Dendritic cell treated with granulocyte-macrophage colony-stimulating factor and Interleukin-4, amounts not matched to agents 40 ng/mL and 50 ng/mL, for 4 days (primary cell): ENCODE data around the gene ANKRD63.

Source experiments
- H3K27ac Mint-ChIP-seq: one replicate; pipeline ENCODE4 v1.8.0; 2022; ENCODE audit warnings: mild to moderate bottlenecking, mixed read lengths
- H3K27me3 Mint-ChIP-seq: one replicate; pipeline ENCODE4 v1.8.0; 2022; ENCODE audit warnings: mild to moderate bottlenecking, mixed read lengths
- H3K36me3 Mint-ChIP-seq: one replicate; pipeline ENCODE4 v1.8.0; 2022; ENCODE audit warnings: low read depth, mixed read lengths
- H3K4me1 Mint-ChIP-seq: one replicate; pipeline ENCODE4 v1.8.0; 2022; ENCODE audit warnings: low read depth, mixed read lengths
- H3K4me3 Mint-ChIP-seq: one replicate; pipeline ENCODE4 v1.8.0; 2022; ENCODE audit warnings: mild to moderate bottlenecking, moderate library complexity, mixed read lengths
- H3K9me3 Mint-ChIP-seq: one replicate; pipeline ENCODE4 v1.8.0; 2022; ENCODE audit warnings: mixed read lengths
- intact Hi-C: fragments of 100-400 bp; cut with micrococcal nuclease; formaldehyde crosslinking; loops from one replicate; pipeline ENCODE4 v1.15.0; 2022

The ANKRD63 gene

GRCh38 chr15:40285151-40285550, 2.3 kb upstream of the ANKRD63 start:
- Mint-ChIP-seq H3K36me3 (peaks cover 71% of the 10 kb centered on the region), H3K4me1 (peaks cover 74% of the 10 kb centered on the region), H3K4me3 (peak overlapping the region; percentile 45), H3K27ac (peak overlapping the region; percentile 91), H3K9me3 (no peaks in the 10 kb centered on the region), H3K27me3 (peaks cover 29% of the 10 kb centered on the region)
- intact Hi-C loops = loop anchor here (2.0 to 10.0 kb wide), 3 partner anchors 22 to 140 kb away; partner anchors contain the start of gene PLCB2

DNA sequence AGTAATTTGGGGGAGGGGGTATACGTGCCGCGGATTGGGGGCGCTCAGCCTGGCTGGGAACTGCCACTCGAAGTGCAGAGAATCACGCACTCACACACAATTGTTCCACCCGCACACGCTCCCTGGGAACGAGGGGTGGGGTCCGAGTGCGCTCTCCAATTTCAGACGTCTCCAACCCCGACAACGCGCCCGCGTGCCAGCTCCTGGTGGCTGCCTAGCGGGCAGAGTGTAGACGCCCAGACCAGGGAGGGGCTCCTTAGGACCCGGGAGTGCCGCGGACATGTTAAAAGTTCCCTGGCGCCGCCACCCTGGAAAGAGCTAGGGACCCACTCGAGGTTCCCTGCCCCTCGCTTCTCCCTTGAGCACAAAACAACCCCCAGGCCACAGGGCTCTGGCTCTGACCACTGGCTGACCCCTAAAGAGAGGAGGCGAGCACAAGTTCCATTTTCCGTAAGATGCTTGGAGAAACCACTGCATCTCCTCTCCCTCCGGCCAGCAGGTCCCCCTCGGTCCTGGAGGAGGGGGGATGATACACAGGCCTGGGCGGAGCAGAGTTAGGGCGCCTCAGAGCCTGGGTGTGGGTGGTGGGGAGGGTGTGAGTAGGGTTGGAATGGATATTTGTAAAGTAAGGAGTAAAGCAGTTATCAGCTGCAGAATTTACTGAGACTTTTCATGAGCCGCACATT, 894 bp upstream of the ANKRD63 start:
- peak overlapping the region; percentile 91 for H3K27ac Mint-ChIP-seq

GRCh38 chr15:40282147-40282868, 556 bp downstream of the ANKRD63 start:
- peaks cover 42% of the 10 kb centered on the region for H3K27me3 Mint-ChIP-seq
- peak overlapping the region; percentile 78 for H3K4me3 Mint-ChIP-seq
- H3K36me3 Mint-ChIP-seq = peaks cover 43% of the 10 kb centered on the region
- intact Hi-C loops = loop anchor here (10.0 kb wide), 1 partner anchor 142 kb away; no protein-coding TSS in a partner anchor
- H3K4me1 Mint-ChIP-seq = peaks cover 70% of the 10 kb centered on the region
- H3K9me3 Mint-ChIP-seq = no peaks in the 10 kb centered on the region
- peak overlapping the region; percentile 91 for H3K27ac Mint-ChIP-seq

More for the DNA sequence above, 894 bp upstream of the ANKRD63 start:
- peak overlapping the region; percentile 78 for H3K4me3 Mint-ChIP-seq
- H3K9me3 Mint-ChIP-seq = no peaks in the 10 kb centered on the region
- intact Hi-C loops = loop anchor here (2.0 to 10.0 kb wide), 3 partner anchors 23 to 141 kb away; partner anchors contain the start of gene PLCB2
- peaks cover 57% of the 10 kb centered on the region for H3K36me3 Mint-ChIP-seq
- peaks cover 38% of the 10 kb centered on the region for H3K27me3 Mint-ChIP-seq
- H3K4me1 Mint-ChIP-seq = peaks cover 70% of the 10 kb centered on the region

DNA sequence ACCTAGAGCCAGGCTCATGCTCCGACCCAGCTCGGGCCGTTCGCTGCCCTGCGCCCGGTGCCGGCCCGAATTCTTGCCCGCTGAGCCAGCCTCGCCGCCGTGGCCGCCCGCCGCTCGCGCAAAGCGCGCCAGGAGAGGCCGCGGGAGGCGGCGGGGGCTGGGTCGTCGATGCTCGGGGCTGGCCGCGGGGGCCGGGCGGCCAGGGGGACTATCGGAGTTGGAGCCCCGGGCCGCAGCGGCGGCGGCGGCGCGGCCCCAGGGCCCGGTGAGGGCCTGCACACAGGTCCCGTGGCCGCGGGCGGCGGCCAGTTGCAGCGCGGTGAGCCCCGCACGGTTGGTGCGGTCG, 1.1 kb downstream of the ANKRD63 start:
- intact Hi-C loops = loop anchor here (10.0 kb wide), 1 partner anchor 143 kb away; no protein-coding TSS in a partner anchor
- Mint-ChIP-seq H3K4me3 (peak overlapping the region; percentile 78), H3K4me1 (peaks cover 70% of the 10 kb centered on the region), H3K27me3 (peaks cover 42% of the 10 kb centered on the region), H3K27ac (no peak overlapping the region), H3K9me3 (no peaks in the 10 kb centered on the region), H3K36me3 (peaks cover 37% of the 10 kb centered on the region)

- peaks cover 42% of the 10 kb centered on the region for H3K27me3 Mint-ChIP-seq
- peaks cover 70% of the 10 kb centered on the region for H3K4me1 Mint-ChIP-seq
- H3K36me3 Mint-ChIP-seq = peaks cover 32% of the 10 kb centered on the region
- no peak overlapping the region for H3K27ac Mint-ChIP-seq
- H3K9me3 Mint-ChIP-seq = no peaks in the 10 kb centered on the region
- peak overlapping the region; percentile 24 for H3K4me3 Mint-ChIP-seq
- intact Hi-C loops = loop anchor here (10.0 kb wide), 1 partner anchor 144 kb away; no protein-coding TSS in a partner anchor
Measured at GRCh38 chr15:40281057-40281800, 1.6 kb downstream of the ANKRD63 start.

DNA sequence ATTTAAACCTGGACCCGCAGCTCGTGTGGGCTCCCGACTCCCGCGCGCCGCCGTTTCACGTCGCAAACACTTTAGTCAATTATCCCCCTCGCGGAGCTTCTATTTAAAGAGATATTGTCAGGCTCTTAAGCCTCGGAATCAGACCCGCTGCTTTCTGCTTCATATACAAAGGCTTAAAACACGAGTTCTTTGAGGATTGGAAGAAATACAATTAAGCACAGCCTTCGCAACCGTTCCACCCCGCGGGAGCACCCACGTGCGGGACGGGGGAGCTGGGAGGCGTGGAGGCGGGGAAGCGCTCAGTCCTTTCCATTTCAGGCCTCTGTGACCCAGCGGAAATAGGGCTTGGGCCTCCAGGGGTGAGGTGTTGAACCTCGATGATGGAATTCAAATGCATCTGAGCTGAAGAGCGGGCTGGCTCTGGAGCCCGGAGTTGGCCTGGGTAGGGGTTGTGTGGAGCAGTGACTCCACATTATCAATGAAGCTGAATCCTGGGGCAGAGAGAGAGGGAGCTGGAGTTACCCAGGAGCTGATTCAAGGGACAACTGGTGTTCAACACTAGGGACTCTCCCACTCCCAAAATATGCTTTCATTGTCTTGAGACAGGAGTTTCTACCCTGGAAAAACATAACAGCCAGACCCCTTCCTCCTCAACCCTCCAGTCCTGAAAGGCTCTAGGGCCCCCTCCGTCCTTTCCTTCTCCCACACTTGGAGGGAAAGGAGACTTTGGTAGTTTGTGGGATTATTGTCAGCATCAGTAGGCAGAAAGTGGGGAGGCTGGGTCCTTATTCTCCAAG, 2.4 kb downstream of the ANKRD63 start:
- peaks cover 42% of the 10 kb centered on the region for H3K27me3 Mint-ChIP-seq
- H3K27ac Mint-ChIP-seq = no peak overlapping the region
- no peaks in the 10 kb centered on the region for H3K9me3 Mint-ChIP-seq
- H3K4me3 Mint-ChIP-seq = no peak overlapping the region
- peaks cover 69% of the 10 kb centered on the region for H3K4me1 Mint-ChIP-seq
- intact Hi-C loops = loop anchor here (10.0 kb wide), 1 partner anchor 144 kb away; no protein-coding TSS in a partner anchor
- peaks cover 25% of the 10 kb centered on the region for H3K36me3 Mint-ChIP-seq

DNA sequence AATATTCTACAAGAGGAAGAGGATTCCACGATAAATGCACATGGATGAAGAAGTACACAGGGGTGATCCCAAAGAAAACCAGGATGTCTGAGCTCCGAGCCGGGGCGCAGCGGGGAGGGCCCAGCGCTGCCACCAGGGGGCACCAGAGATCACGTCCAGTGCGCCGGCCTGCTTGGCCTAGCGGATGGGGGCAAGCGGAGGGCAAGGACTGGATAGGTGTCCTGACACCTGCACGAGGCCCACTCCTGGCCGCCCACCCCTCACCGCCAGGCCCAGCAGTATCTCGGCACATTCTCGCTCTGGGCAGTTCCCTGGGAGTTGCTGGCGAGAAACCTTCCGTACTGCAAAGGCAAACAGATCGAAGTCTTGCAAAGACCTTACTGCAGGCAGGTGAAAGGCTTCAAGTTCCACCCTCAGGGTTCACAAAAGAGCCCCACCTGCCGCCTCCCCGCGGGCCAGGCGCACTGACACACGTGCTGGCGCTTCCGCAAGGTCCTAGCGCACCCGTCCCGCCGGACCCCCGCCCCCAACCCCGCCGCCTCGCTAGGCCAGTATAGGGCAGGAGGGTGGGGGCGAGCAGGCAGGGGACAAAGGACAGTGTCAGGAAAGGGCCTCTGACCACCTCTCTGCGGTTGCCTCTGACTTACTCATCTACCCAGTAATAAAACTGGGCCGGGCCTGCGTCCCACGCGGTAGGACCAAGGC, 3.3 kb downstream of the ANKRD63 start:
- peaks cover 42% of the 10 kb centered on the region for H3K27me3 Mint-ChIP-seq
- H3K27ac Mint-ChIP-seq = no peak overlapping the region
- peaks cover 17% of the 10 kb centered on the region for H3K36me3 Mint-ChIP-seq
- H3K4me3 Mint-ChIP-seq = no peak overlapping the region
- no peaks in the 10 kb centered on the region for H3K9me3 Mint-ChIP-seq
- intact Hi-C loops = loop anchor here (1.0 to 10.0 kb wide), 3 partner anchors 31 to 145 kb away; no protein-coding TSS in a partner anchor
- H3K4me1 Mint-ChIP-seq = peaks cover 65% of the 10 kb centered on the region

DNA sequence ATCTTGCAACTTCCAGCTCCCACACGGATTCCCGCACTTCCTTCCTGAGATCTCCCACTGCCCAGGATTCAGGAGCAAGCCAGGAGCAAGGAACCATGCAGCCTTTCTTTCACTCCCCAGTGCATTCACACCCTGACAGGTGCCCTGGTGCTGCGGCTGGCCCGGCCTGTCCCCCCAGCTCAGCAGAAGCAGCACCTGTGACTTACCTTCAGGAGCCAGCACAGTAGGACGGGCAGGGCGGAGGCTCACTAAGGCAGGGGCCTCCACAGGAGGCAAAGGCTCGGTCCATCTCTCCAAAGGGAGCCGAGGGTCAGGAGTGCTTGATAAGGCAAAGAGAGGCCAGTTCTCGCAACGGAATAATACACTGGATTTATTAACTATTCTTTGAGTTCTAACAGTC, 4.8 kb downstream of the ANKRD63 start:
- H3K4me3 Mint-ChIP-seq = no peak overlapping the region
- peaks cover 54% of the 10 kb centered on the region for H3K4me1 Mint-ChIP-seq
- intact Hi-C loops = loop anchor here (2.0 kb wide), 1 partner anchor 61 kb away; no protein-coding TSS in a partner anchor
- no peaks in the 10 kb centered on the region for H3K9me3 Mint-ChIP-seq
- H3K27ac Mint-ChIP-seq = peak overlapping the region; percentile 54
- H3K27me3 Mint-ChIP-seq = peaks cover 33% of the 10 kb centered on the region
- H3K36me3 Mint-ChIP-seq = peaks cover 6% of the 10 kb centered on the region

DNA sequence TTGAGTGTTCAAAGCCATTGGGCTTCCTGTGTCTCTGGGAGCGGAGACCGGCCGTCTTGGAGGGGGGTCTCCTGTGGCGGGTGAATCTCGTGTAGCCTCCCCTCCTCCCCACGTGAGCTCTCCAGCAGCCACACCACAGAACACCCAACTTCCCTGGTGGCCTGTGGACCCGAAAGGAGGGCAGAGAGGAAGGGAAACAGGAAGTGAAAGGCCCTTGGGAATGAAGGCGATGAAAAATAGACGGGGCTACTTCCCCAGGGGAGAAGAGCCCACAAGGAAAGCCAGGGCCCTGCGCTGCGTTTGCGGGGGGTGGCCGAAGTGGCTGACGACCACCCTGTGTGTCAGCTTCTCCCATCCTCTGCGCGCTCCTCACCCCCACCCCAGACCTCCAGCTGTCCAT, 5.4 kb downstream of the ANKRD63 start:
- H3K36me3 Mint-ChIP-seq = peaks cover 6% of the 10 kb centered on the region
- H3K4me3 Mint-ChIP-seq = peak overlapping the region; percentile 47
- peaks cover 28% of the 10 kb centered on the region for H3K27me3 Mint-ChIP-seq
- peaks cover 51% of the 10 kb centered on the region for H3K4me1 Mint-ChIP-seq
- no peaks in the 10 kb centered on the region for H3K9me3 Mint-ChIP-seq
- intact Hi-C loops = no loop called here
- peak overlapping the region; percentile 54 for H3K27ac Mint-ChIP-seq

GRCh38 chr15:40276927-40277326, 5.9 kb downstream of the ANKRD63 start:
- H3K9me3 Mint-ChIP-seq = no peaks in the 10 kb centered on the region
- H3K27ac Mint-ChIP-seq = peak overlapping the region; percentile 54
- H3K36me3 Mint-ChIP-seq = peaks cover 6% of the 10 kb centered on the region
- H3K27me3 Mint-ChIP-seq = peaks cover 25% of the 10 kb centered on the region
- intact Hi-C loops = no loop called here
- peaks cover 51% of the 10 kb centered on the region for H3K4me1 Mint-ChIP-seq
- no peak overlapping the region for H3K4me3 Mint-ChIP-seq

DNA sequence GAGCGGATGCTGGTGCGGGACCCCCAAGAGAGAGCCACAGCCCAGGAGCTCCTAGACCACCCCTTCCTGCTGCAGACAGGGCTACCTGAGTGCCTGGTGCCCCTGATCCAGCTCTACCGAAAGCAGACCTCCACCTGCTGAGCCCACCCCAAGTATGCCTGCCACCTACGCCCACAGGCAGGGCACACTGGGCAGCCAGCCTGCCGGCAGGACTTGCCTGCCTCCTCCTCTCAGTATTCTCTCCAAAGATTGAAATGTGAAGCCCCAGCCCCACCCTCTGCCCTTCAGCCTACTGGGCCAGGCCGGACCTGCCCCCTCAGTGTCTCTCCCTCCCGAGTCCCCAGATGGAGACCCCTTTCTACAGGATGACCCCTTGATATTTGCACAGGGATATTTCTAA, 6.9 kb downstream of the ANKRD63 start:
- H3K9me3 Mint-ChIP-seq = no peaks in the 10 kb centered on the region
- H3K4me3 Mint-ChIP-seq = no peak overlapping the region
- H3K27me3 Mint-ChIP-seq = peaks cover 22% of the 10 kb centered on the region
- H3K27ac Mint-ChIP-seq = peak overlapping the region; percentile 54
- peaks cover 2% of the 10 kb centered on the region for H3K36me3 Mint-ChIP-seq
- intact Hi-C loops = no loop called here
- peaks cover 51% of the 10 kb centered on the region for H3K4me1 Mint-ChIP-seq

DNA sequence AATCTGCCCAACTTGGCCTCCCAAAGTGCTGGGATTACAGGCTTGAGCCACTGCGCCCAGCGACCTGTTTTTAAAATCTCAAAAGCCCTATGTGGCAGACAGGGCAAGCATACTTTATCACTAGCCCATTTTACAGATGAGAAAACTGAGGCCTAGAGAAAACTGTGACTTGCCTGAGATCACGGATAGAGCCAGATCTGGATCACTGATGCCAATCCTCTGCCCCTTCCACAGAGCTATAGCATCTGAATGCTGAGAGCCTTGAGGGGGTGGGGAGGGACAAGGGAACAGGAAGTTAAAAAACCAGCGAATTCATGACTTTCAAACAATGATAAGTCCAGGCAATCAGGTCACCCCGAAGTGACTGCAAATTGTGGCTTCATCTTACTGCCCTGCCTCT, 7.3 kb downstream of the ANKRD63 start:
- intact Hi-C loops = no loop called here
- Mint-ChIP-seq H3K9me3 (no peaks in the 10 kb centered on the region), H3K4me1 (peaks cover 51% of the 10 kb centered on the region), H3K27ac (peak overlapping the region; percentile 54), H3K36me3 (no peaks in the 10 kb centered on the region), H3K27me3 (peaks cover 18% of the 10 kb centered on the region), H3K4me3 (no peak overlapping the region)
